Stimulated activated CD4-positive, alpha-beta T cell treated with anti-CD3 and anti-CD28 coated beads, TNF-alpha, amount 100 ng/mL, for 4 hours (primary cell): ENCODE data around the gene ACBD4.

Experiments
- DNase-seq, 3 experiments: peaks; one replicate each; pipeline ENCODE4 v3.0.0-alpha.2; 2020; ENCODE audit warnings: low read depth in 3 of 3

Gene ACBD4

DNA sequence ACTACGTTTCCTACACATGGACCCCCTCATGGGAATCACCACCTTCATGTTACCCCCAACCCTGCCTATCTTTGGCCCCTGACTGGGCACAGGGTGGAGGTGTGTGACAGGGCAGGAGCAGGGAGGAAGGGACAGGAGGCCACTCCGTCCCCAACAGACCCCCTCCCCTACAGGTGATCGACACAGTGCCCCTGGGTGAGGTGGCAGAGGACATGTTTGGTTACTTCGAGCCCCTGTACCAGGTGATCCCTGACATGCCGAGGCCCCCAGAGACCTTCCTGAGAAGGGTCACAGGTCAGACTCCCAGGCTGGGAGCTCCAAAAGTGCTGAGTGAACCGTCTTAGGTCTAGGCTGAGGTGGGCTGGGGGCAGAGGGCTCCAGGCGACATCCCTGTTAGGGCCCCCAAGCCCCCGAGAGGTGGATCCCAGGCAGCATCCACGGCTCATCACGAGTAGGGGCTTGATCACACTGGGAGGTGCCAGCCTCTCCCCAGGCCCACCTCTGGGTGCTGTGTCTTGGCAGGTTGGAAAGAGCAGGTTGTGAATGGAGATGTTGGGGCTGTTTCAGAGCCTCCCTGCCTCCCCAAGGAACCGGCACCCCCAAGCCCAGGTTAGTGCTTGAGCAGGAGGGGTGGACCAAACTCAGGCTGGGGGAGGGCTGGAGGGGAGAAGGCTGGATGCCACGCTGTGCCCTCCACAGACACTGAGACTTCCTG, 1.5 kb downstream of the ACBD4 start:
- DNase-seq, result no peak

DNA sequence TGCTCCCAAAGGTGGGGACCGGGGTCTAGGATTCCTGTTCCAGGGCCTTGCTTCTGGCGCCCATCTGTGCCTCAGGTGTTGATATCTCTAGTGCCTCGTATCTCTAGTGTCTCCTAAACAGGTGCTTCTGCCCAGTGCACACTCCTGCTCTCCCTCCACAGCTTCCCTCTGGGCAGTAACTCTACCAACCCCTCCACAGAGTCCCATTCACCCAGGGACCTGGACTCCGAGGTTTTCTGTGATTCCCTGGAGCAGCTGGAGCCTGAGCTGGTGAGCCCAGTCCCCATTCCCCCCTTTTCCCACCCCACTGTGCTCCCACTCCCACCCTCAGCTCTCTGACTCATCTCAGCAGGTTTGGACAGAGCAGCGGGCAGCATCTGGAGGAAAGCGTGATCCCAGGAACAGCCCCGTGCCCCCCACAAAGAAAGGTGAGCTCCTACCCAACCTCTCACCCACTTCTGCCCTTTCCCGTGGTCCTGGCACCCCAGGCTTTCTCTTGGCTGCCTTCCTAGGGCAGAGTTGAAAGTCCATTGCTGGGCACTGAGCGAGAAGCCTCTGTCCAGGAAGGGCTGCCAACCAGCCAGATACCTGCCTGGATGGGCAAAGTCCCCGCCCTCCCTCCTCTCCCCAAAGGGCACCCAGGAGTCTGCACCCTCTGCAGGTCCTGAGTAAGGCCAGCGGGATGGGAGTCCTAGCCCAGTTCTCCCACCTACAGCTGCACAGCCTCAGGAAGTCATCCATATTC, 2.2 kb downstream of the ACBD4 start:
- no peak for DNase-seq

DNA sequence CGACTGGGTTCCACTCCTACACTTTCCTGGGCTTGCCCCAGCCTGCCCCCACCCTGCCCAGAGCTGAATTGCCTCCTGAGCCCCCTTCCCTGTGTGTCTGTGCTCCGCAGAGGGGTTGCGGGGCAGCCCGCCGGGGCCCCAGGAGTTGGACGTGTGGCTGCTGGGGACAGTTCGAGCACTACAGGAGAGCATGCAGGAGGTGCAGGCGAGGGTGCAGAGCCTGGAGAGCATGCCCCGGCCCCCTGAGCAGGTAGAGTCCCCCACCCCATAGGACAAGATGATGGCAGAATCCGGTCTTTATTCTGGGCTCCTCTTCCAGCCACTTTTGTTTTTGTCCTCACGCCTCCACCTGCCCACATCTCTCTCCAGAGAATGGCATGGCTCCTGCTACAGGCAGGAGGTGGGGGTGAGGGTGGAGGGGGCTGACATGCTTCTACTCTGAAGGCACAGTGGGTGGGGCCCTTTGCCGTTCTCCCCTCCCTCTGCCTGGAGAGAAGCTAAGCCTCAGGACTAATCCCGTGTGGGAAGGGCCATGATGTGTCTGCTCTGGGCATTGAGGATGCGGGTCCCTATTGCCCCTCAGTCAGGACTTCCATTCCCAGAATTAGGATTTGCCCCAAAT, 3.5 kb downstream of the ACBD4 start:
- no peak for DNase-seq

DNA sequence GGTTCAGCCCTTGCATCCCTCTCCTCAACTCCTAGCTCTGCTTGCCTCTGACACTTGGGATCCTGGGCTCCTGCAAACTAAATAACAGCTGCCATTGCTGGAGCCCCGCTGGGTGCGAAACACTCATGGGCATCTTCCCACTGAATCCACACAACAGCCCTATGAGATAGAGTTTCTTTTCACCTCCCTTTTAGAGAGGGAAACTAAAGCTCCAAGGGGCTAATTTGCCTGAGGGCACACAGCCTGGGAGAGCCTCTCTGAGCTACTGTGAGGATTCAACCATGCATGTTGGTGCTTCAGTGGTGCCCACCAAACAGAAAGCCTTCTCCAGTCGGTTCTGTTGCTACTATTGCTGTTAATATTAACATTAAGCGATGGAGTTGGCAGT, 4.0 kb downstream of the ACBD4 start:
- DNase-seq, result no peak

DNA sequence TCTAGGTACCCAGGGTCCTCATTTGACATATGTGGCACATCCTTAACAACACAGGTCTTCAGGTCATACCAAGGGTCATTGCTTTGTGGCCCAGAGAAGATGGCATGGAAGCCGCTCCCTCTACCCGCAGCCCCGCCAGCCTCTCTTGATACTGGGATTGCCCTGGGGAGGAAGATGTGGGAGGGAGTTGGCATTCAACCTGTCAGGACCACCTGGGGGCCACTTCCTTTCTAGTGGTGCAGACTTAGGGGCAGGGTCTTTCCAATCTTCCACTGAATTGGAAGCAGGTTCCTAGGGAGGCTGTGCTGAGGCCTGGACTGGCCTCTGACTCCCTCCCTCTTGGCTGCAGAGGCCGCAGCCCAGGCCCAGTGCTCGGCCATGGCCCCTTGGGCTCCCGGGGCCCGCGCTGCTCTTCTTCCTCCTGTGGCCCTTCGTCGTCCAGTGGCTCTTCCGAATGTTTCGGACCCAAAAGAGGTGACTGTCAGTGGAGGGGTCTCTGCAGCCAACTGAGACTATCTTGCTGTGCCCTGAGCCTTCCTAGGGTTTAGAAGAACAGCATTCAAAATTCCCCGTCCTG, 7.7 kb downstream of the ACBD4 start:
- DNase-seq, result no peak

DNA sequence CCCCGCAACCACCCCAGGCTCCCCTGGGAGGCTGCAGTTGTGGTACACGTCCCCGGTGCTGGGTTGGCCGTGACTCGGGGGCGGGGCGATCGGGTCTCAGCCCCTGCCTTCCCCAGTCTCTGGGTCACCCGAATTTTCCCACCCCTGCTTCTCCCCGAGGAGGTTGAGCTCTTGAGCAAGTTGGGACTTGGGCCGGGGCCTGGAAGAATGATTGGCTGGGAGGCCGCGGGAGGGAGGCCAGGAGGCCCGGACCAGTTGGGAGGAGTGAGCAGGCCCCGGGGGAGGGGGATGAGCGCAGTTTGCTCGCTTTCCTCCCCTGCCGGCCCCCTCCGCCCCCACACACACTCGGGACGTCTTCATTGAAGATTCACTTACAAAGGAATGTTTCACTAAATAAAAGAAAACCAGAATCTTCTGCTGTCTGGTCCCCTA, 8.3 kb downstream of the ACBD4 start:
- peak in 1 of 3 experiments; percentile 20 for DNase-seq

DNA sequence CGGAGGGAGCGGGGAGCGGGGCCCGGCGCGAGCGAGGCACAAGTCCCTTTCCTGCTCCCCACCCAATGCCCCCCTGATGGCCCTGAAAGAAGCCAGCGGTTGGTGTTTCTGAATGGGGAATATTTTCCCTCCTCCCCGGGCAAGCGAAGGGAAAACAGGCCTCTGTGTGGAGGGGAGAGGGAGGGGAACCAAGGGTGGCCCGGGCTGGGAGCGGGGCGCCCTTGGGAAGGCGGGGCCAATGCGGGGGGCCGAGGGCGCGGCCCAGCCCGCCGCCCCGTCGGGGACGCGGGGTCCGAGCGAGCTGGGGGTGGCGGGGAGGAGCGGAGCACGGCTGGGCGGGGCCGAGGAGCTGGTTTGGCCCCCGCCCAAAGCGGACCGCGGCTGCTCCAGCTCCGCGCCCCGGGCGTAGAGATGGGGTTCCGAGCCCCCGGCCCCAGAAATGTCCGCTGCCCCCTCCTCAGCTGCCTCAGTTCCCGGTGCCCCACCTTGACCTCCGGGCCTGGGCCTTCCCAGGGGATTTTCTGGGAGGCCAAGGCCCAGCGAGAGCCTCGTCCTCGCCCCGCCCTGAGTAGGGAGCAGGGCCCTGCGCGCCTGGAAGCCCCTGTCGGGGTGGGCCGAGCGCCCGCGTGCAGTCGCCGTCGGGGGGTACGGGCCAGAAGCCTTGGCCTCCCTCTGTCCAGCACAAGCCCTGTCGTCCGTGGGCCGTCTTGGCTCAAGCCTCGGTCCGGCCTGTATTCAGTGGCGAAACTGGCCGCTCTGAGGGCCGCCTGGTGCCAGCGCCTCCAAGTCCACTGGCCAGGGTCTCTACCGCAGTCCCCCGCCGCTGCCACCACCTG, 8.9 kb downstream of the ACBD4 start:
- DNase-seq, result no peak

DNA sequence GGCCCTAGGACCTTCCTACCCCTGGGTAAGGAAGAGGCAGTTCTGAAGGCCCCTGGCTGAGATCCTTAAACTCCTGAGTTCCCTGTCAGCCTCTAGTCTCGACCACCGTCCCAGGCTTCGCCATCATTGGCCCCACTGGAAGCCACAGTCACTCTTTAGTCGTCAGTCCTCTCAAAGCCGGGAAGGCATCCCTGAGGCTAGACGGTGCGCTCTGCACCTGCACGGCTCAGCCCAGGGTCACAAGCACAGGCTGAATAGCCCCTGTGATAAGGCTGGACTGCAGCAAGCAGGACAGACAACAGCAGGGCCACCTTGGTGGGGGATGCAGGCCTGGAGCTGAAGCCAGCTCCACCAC, 9.5 kb downstream of the ACBD4 start:
- DNase-seq, result no peak

DNA sequence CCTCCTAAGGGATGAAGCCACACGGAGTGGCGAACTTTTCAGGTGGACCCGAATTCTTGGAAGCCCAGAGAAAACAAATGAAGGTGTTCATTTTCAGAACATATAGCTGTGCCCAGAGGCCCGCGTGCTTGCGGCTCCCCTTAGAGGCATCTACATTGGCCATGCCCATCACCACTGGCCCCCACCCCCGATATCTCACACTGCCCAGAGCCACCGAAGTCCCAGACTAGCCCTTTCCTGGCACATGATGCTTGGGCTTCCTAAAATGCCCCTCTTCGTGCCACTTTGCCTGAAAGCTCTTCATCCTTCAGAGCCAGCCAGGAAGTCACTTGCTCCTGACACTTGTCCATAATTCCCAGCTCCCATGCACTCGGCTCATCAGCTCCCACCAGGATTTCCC, 10.7 kb downstream of the ACBD4 start:
- no peak for DNase-seq

DNA sequence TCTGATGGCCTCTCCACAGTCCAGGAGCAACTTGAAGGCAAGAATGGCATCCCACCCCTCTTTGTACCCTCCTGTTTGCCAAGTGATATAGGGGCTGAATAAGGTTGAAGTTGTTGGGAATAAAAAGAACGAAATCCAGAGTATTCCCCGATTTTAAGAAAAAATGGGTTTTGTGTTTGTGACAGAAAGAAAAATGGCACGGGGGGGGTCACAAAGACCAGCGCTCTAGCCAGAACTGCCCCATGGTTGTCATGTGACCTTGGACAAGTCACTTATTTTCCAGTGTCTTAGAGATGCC, 11.1 kb downstream of the ACBD4 start:
- no peak for DNase-seq

DNA sequence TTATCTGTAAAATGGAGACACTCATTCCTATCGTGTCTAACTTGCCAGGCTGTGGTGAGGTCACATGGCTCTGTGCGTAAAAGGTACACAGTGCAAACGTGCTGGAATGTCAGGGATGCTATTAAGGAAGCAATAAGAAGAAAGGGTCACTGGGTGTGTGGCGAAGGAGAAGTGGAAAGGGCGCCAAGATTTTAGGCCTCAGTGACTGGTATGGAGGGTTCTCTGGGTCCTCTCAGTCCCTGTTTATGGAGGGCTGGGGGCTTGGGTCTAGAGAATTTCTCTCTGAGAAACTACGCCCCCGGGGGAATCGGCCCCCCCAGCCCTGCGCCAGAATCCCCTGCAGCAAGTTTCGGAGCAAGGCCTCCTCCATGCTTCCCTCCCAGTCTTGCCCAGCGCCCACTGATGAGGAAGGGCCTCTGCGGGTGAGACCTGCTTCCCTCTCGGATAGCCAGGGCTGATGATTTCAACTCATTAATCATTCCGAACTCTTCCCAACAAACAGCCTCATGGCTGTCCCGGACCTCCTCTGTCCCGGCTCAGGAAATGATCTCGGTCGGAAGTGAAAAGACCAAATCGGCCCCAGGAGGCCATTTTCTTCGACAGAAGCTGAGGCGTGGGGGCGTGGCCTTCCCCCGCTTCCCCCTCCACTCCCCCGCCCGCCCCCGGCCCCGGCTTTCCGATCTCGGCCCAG, 11.5 kb downstream of the ACBD4 start:
- no peak for DNase-seq

DNA sequence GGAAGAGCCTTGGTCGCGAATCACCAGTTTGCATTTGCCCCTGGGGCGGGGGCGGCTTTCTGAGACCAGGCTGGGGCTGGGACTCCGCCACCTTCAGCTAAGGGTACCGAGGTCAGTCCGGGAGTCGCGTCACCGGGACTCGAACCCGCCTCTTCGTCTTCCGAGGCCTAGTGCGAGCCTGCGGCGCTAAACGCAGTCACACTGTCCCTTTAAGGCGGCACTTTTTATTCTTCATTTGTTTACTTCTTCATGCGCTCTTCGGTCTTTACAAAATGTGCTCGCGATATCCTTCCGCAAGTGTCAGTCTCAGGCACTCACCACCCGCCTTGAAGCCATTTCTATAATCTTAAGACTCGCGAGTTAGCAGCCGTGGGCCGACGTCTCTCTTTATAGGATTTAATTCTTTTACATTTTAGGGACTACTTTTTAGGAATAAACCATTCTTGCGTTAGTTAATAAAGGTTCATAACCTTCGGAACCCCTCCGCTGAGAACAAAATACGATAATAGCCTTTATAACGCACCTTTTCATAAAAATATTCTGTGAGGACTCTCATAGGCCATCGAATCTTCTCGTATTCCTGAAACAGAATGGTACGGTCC, 12.2 kb downstream of the ACBD4 start:
- peak; percentile 58 to 61 (median 60) for DNase-seq

DNA sequence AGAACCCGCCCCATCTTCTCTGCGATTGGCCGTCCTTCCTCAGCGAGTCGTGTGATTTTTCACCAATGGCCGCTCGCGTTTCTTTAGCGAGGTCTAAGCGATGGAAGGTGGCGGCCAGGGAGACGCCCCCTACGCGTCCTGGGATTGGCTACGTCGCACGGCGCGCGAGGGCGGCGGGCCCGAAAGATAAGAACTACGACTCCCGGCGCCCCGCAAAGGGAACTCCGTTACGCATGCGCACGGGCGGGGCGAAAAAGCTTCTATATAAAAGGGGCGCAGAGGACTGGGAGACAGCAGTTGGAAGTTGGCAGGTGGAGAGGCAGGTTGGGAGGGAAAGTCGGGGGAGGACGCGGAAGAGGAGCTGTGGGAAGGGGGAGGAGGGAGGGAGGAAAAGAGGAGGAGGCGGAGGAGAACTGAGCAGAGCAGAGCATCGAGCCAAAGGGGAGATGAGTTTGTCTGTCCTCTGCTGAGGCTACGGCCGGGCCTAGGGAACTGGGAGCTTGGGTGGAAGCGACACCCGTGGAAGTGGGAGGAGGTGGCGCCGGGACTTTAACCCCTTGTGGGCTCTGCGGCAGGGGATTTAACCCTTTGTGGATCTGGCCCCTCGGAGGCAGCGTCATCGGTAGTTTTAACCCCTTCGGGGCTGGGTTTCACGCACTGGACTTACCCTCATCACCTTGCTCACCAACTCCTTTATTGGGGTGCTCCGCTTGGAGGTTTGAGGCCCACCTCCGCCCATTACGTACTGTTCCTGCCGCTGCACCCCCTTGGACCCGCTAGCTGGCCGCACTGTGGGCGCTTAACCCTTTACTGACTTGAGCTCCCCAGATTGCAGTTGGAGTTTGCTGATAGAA, 12.9 kb downstream of the ACBD4 start, which contains the start of gene HEXIM1:
HEXIM1 (plus strand) TSS at position 293 of the 854 bp plus-strand sequence. CDS start 716 bp downstream, outside the sequence.
- DNase-seq, result peak; percentile 95 to 99 (median 99)

DNA sequence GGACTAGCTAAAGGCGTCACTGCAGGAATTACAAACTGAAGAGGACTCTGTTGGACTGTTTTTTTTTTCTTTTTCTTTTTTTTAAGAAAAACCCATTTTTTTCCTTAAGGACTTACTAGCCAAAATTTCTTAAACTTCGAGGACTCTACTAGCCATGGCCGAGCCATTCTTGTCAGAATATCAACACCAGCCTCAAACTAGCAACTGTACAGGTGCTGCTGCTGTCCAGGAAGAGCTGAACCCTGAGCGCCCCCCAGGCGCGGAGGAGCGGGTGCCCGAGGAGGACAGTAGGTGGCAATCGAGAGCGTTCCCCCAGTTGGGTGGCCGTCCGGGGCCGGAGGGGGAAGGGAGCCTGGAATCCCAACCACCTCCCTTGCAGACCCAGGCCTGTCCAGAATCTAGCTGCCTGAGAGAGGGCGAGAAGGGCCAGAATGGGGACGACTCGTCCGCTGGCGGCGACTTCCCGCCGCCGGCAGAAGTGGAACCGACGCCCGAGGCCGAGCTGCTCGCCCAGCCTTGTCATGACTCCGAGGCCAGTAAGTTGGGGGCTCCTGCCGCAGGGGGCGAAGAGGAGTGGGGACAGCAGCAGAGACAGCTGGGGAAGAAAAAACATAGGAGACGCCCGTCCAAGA, 13.7 kb downstream of the ACBD4 start:
- peak in 2 of 3 experiments; percentile 51 to 59 for DNase-seq

DNA sequence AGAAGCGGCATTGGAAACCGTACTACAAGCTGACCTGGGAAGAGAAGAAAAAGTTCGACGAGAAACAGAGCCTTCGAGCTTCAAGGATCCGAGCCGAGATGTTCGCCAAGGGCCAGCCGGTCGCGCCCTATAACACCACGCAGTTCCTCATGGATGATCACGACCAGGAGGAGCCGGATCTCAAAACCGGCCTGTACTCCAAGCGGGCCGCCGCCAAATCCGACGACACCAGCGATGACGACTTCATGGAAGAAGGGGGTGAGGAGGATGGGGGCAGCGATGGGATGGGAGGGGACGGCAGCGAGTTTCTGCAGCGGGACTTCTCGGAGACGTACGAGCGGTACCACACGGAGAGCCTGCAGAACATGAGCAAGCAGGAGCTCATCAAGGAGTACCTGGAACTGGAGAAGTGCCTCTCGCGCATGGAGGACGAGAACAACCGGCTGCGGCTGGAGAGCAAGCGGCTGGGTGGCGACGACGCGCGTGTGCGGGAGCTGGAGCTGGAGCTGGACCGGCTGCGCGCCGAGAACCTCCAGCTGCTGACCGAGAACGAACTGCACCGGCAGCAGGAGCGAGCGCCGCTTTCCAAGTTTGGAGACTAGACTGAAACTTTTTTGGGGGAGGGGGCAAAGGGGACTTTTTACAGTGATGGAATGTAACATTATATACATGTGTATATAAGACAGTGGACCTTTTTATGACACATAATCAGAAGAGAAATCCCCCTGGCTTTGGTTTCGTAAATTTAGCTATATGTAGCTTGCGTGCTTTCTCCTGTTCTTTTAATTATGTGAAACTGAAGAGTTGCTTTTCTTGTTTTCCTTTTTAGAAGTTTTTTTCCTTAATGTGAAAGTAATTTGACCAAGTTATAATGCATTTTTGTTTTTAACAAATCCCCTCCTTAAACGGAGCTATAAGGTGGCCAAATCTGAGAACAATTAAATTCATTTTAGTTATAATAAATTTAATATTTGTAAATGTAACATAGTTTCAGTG, 14.5 kb downstream of the ACBD4 start:
- DNase-seq, result no peak

DNA sequence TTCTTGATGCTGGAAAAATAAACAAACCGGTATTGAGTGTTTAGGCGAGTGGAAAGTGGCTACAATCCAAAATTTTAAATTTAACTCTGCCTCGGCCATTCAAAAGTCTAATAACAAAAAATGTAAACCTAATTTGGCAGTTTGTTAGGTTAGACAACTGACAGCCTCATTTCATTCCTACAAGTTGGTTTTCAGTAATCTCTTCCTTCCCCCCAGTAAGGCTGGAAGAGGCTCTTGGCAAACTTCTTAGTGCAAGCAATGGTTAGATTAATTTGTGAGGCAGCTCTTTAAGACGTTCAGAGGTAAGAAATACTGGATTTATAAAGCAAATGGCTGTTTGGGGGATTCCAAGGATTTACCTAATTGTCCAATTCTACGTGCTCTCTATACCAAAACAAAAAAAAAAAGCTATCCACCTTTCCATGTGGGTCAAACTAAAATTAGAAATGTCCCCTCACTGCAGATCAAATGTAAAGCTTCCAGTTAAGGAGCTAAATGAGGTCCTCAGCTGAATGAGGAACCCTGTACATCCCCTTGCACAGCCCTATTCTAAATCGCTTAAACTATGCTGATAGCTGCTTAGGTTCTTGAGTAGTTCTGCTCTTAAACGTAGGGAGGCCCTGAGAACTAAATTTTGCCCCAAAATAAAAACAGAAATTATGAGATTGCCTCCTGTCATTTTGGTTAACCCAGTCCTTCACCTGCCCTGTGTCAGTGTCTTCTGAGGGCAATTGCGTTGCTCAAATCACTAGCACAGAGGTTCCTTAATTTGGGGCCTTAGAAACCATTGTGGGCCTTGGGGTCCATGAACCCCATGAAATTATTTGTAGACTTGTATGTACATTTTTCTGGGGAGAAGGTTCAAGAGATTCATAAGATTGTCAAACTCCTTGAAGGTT, 15.7 kb downstream of the ACBD4 start:
- no peak for DNase-seq

DNA sequence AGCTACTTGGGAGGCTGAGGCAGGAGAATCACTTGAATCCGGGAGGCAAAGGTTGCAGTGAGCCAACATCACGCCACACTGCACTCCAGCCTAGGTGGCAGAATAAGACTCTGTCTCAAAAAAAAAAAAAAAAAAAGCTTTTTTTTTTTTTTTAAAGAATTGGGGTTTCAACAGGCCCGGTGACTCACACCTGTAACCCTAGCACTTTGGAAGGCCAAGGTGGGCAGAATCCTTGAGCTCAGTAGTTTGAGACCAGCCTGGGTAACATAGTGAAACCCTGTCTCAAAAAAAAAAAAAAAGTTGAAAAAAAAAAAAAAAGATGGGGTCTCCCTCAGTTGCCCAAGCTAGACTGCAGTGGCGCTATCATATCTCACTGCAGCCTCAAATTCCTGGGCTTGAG, 19.5 kb downstream of the ACBD4 start:
- DNase-seq, result no peak
